ENCODE results near the gene MAPK11.

GRCh38 chr22:50267591-50268390 is 2.4 kb downstream of the MAPK11 start:
- TF ChIP-seq CTCF (IDR thresholded peaks at IDR 0.05) (peak in 2 of 6 experiments; percentile 24 to 36), POLR2A (IDR thresholded peaks at IDR 0.05) (no peak)

Data from Peyer's patch (tissue), 4 donors.